Endothelial cell of umbilical vein (primary cell): Measurements from ENCODE around the gene SYNGAP1. TPM values are rescaled to one million over a fixed set of nuclear protein-coding genes. Genes with fewer than 3 reads are reported as not detected.

Source experiments
- BruUV-seq: library from RNA; stranded (reverse); fragments of 400-500 nt; replicated peaks from 2 replicates; lab custom pipeline; 2021; lab: Mats Ljungman, UMichigan
- CTCF ChIA-PET: fragments of 300-600, 350-600 bp; sonication (Branson Sonifier 250); formaldehyde crosslinking; loops from one replicate; lab custom pipeline; 2021; ENCODE audit warnings: antibody characterized with exemption, inconsistent platforms; lab: Charles Lee
- POLR2A ChIA-PET: fragments of 300-600, 350-600 bp; sonication (Branson Sonifier 250); formaldehyde crosslinking; loops from one replicate; lab custom pipeline; 2021; ENCODE audit warnings: antibody characterized with exemption, inconsistent platforms; lab: Charles Lee
- DNase-seq: peaks from one replicate; pipeline ENCODE4 v3.0.0-alpha.2; 2011; ENCODE audit warnings: low read depth, low spot score
- FAIRE-seq: peaks from 2 replicates; lab custom pipeline; 2011; peaks lifted over from hg19 to GRCh38; lab: Jason Lieb, UNC
- H2AFZ ChIP-seq: 2 replicates; pipeline ENCODE4 v1.6.0; 2012; ENCODE audit warnings: low read depth, low read length, control low read depth, inconsistent platforms
- H3K27ac ChIP-seq: 2 replicates; pipeline ENCODE4 v1.5.1; 2011; ENCODE audit warnings: low read depth, mild to moderate bottlenecking, control low read depth, low read length, moderate library complexity; ENCODE audit not compliant: insufficient read depth
- H3K27me3 ChIP-seq, 2 experiments: 2 replicates each; pipeline versions ENCODE4 v1.6.0 to v1.6.1; 2011; ENCODE audit warnings: low read length in 2 of 2, mixed read lengths in 1 of 2; ENCODE audit not compliant: control insufficient read depth in 2 of 2, insufficient read depth in 2 of 2
- H3K36me3 ChIP-seq, 2 experiments: 2 replicates in 1 of 2; 3 replicates in 1 of 2; pipeline ENCODE4 v1.5.1; 2011; ENCODE audit warnings: low read length in 2 of 2, mild to moderate bottlenecking in 1 of 2, moderate library complexity in 1 of 2; ENCODE audit not compliant: control insufficient read depth in 2 of 2, insufficient read depth in 2 of 2; ENCODE audit errors: extremely low read depth in 1 of 2
- H3K4me1 ChIP-seq: 3 replicates; pipeline ENCODE4 v1.5.1; 2011; ENCODE audit warnings: mild to moderate bottlenecking, low read length; ENCODE audit not compliant: control insufficient read depth, insufficient read depth; ENCODE audit errors: extremely low read depth
- H3K4me2 ChIP-seq: 2 replicates; pipeline ENCODE4 v1.6.1; 2011; ENCODE audit warnings: low read length, control low read depth, mixed read lengths; ENCODE audit not compliant: insufficient read depth
- H3K4me3 ChIP-seq, 3 experiments: fragments of 200-600 bp in 1 of 3; sonication (generic), shearing (Covaris generic) in 1 of 3; replicated peaks in 1 of 3; 2 replicates each; pipeline ENCODE4 v1.5.1; 2011 to 2016; ENCODE audit warnings: control low read depth in 3 of 3, low read length in 3 of 3, mild to moderate bottlenecking in 2 of 3, inconsistent platforms in 1 of 3, low read depth in 1 of 3, moderate library complexity in 1 of 3; ENCODE audit not compliant: insufficient read depth in 1 of 3
- H3K79me2 ChIP-seq: 2 replicates; pipeline ENCODE4 v1.6.0; 2012; ENCODE audit warnings: low read length, inconsistent platforms; ENCODE audit not compliant: control insufficient read depth, insufficient read depth
- H3K9ac ChIP-seq: replicated peaks from 2 replicates; pipeline ENCODE3; 2011; ENCODE audit warnings: low read length, control low read depth; ENCODE audit not compliant: insufficient read depth; ENCODE audit errors: extremely low read depth
- H3K9me1 ChIP-seq: replicated peaks from 3 replicates; pipeline ENCODE4 v1.6.0; 2011; ENCODE audit warnings: mild to moderate bottlenecking, low read length; ENCODE audit not compliant: control insufficient read depth, insufficient read depth; ENCODE audit errors: extremely low read depth
- H3K9me3 ChIP-seq: replicated peaks from 2 replicates; pipeline ENCODE4 v1.5.1; 2012; ENCODE audit warnings: low read length, inconsistent platforms; ENCODE audit not compliant: control insufficient read depth, insufficient read depth
- H4K20me1 ChIP-seq: replicated peaks from 2 replicates; pipeline ENCODE3; 2011; ENCODE audit warnings: mild to moderate bottlenecking, low read length; ENCODE audit not compliant: control insufficient read depth, insufficient read depth; ENCODE audit errors: extremely low read depth
- POLR2AphosphoS5 ChIP-seq: IDR thresholded peaks from 2 replicates; pipeline ENCODE4 v1.6.1; 2012; ENCODE audit warnings: low read depth, mild to moderate bottlenecking, control low read depth, low read length, moderate library complexity; ENCODE audit not compliant: insufficient read depth
- dilution Hi-C: fragments of 300-500 bp; cut with MboI; formaldehyde crosslinking; loops from one replicate; pipeline ENCODE4 v1.15.0; 2019; ENCODE audit warnings: low sequenced_read_pairs; ENCODE audit not compliant: extremely low pct_ligation_motif_present
- intact Hi-C: fragments of 100-400 bp; cut with micrococcal nuclease; formaldehyde crosslinking; loops from one replicate; pipeline ENCODE4 v1.10.0; 2022
- polyA plus RNA-seq, 4 experiments: library from polyadenylated mRNA; depleted of rRNA in 3 of 4; stranded (reverse) in 3 of 4; unstranded in 1 of 4; fragments of >200 nt; gene quantifications; 2 replicates each; pipeline versions ENCODE4 v1.2.1 to v1.2.3, GENCODE V29; 2011 to 2012; ENCODE audit warnings: missing spikeins in 1 of 4
- total RNA-seq: library from RNA; stranded (reverse); gene quantifications from 2 replicates; pipeline ENCODE4 v1.2.3, GENCODE V29; 2021
- TF ChIP-seq, protein P1 (sequence below): IDR thresholded peaks from 2 replicates; pipeline ENCODE4 v1.6.1; 2011; ENCODE audit not compliant: insufficient read depth, insufficient read length
- TF ChIP-seq, protein P2 (sequence below), 2 donors: IDR thresholded peaks; 1 replicate in 1 of 2; 2 replicates in 1 of 2; pipeline ENCODE4 v1.5.1; 2011; ENCODE audit warnings: low read length in 2 of 2, mild to moderate bottlenecking in 2 of 2, moderate library complexity in 2 of 2, control low read depth in 1 of 2, inconsistent platforms in 1 of 2, low read depth in 1 of 2; ENCODE audit not compliant: insufficient read depth in 1 of 2; ENCODE audit errors: extremely low read depth in 1 of 2

Gene SYNGAP1
- total and polyA plus RNA-seq, 2 donors (not counting 3 experiments of a cell fraction or from before 2014, with no cell fraction given), result 7.3 to 15.1 TPM

DNA sequence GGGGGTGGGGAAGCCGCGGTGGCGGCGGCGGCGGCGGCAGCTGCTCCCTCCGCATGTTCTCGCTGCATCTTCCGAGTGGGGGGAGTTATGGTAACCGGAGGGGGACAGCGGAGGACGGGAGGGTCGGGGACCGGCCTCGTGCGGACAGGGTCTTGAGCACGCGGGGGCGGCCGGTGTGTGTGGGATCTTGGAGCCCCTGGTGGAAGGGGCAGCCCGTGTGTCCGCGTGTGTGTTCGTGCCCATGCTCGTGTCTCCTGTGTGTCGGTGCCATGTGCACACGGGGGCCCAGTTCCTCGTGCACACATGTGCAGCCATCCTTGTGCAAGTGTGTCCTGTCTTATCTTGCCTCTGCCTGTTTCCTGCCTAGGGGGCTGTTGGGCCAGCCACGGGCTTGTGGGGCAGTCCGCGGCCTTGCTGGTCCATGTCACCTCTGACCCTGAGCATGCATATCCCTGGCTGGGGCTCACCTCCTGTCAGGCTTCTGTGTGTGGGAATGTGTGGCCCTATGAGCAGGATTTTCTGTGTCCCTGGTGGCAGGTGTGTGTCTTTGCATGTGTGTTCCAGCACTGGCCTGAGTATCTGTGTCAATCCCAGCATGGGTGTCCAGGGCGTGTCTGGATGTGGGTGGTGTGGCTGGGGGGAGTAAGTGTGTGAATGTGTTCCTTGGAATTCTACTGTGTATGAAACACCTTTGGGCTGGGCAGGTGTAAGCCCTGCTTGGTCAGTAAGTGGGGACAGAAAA is 8.5 kb downstream of the SYNGAP1 start:
- H3K9me1 ChIP-seq, result no peaks in the 10 kb centered on the region
- H3K4me1 ChIP-seq, result peaks cover 33% of the 10 kb centered on the region
- POLR2A ChIA-PET, result no interaction called here

More for the DNA sequence above, 8.5 kb downstream of the SYNGAP1 start:
- TF ChIP-seq, protein P1, sequence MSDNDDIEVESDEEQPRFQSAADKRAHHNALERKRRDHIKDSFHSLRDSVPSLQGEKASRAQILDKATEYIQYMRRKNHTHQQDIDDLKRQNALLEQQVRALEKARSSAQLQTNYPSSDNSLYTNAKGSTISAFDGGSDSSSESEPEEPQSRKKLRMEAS, result peak; percentile 63
- TF ChIP-seq, protein P2, sequence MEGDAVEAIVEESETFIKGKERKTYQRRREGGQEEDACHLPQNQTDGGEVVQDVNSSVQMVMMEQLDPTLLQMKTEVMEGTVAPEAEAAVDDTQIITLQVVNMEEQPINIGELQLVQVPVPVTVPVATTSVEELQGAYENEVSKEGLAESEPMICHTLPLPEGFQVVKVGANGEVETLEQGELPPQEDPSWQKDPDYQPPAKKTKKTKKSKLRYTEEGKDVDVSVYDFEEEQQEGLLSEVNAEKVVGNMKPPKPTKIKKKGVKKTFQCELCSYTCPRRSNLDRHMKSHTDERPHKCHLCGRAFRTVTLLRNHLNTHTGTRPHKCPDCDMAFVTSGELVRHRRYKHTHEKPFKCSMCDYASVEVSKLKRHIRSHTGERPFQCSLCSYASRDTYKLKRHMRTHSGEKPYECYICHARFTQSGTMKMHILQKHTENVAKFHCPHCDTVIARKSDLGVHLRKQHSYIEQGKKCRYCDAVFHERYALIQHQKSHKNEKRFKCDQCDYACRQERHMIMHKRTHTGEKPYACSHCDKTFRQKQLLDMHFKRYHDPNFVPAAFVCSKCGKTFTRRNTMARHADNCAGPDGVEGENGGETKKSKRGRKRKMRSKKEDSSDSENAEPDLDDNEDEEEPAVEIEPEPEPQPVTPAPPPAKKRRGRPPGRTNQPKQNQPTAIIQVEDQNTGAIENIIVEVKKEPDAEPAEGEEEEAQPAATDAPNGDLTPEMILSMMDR (IDR thresholded peaks at IDR 0.05; ENCODE audit: extremely low read depth in 1 of 2, insufficient read depth in 1 of 2, low read depth in 1 of 2, low read length in 2 of 2), result peak; percentile 38 to 55
- TF ChIP-seq POLR2AphosphoS5, result no peak
- Histone ChIP-seq H3K4me3 (peak overlapping the region in 1 of 3 experiments; percentile 52), H3K27me3 (peaks cover 0 to 1% of the 10 kb centered on the region in 2 experiments), H3K4me2 (peak overlapping the region; percentile 33), H2AFZ (peak overlapping the region; percentile 49), H3K27ac (no peak overlapping the region), H4K20me1 (no peaks in the 10 kb centered on the region), H3K79me2 (no peaks in the 10 kb centered on the region), H3K9me3 (no peaks in the 10 kb centered on the region), H3K9ac (no peak overlapping the region), H3K36me3 (no peaks in the 10 kb centered on the region)
- DNase-seq (peak; percentile 36), FAIRE-seq (no peak)
- BruUV-seq, result no TSS peak
- intact Hi-C loops (loop anchor here (2.0 to 5.0 kb wide), 2 partner anchors 156 to 192 kb away; partner anchors contain the start of genes ITPR3, RPS18 and VPS52), dilution Hi-C loops (no loop called here)
- CTCF ChIA-PET, result interaction anchor here (0.6 kb wide), 1 partner anchor 38 kb away, joined by 3 read pairs; no protein-coding TSS in a partner anchor
